ENCODE results near the gene PLXND1. TPM values are rescaled to one million over a fixed set of nuclear protein-coding genes. Genes with fewer than 3 reads are reported as not detected.
A peak's percentile ranks its signal among the peaks of the same experiment; 100 is the strongest.

Gene PLXND1
- total and polyA plus RNA-seq, 2 donors from 2014 or later = 67.0 to 152 TPM

DNA sequence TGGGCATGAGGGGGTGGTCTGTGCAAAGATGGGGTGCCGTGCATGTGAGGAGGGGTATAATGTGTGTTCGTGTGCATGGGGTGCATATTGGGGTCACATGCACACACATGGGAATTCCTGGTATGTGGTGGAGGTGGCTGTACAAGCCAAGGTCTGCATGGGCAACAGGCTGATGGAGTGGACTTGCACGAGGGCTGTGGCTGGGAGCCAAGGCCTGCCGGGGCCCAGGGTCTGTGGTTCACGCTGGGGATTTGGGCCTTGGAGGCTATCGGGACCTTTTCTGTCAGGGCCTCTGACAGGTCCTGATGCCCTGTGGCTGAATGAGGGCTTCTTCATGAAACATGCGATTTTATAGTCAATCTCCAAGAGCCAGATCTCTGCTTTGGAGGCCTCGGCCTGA lies 9.8 kb upstream of the PLXND1 start:
- intact Hi-C loops (cut with DNase I) = no loop called here
- Histone ChIP-seq H3K27ac (ENCODE audit: low read depth in 2 of 2, low read length in 2 of 2) (peak overlapping the region; percentile 71 to 83), H3K9ac (ENCODE audit: low read length in 3 of 3) (peak overlapping the region in 1 of 3 donors; percentile 26), H3K4me3 (ENCODE audit: low read length in 3 of 3) (no peak overlapping the region), H3K9me3 (ENCODE audit: control insufficient read depth in 2 of 3, insufficient read depth in 1 of 3, low read length in 3 of 3) (no peaks in the 10 kb centered on the region), H3K36me3 (ENCODE audit: control insufficient read depth in 2 of 3, insufficient read depth in 3 of 3, low read length in 3 of 3) (no peaks in the 10 kb centered on the region), H3K27me3 (ENCODE audit: control insufficient read depth, insufficient read depth, low read length) (no peaks in the 10 kb centered on the region), H3K4me1 (ENCODE audit: control insufficient read depth in 2 of 3, insufficient read depth in 2 of 3, low read depth in 1 of 3, low read length in 3 of 3) (peaks cover 0 to 40% (median 0%) of the 10 kb centered on the region in 3 donors)
- DNase-seq (peak in 1 of 5 donors; percentile 58), FAIRE-seq (no peak)
- TF ChIP-seq, protein P1, sequence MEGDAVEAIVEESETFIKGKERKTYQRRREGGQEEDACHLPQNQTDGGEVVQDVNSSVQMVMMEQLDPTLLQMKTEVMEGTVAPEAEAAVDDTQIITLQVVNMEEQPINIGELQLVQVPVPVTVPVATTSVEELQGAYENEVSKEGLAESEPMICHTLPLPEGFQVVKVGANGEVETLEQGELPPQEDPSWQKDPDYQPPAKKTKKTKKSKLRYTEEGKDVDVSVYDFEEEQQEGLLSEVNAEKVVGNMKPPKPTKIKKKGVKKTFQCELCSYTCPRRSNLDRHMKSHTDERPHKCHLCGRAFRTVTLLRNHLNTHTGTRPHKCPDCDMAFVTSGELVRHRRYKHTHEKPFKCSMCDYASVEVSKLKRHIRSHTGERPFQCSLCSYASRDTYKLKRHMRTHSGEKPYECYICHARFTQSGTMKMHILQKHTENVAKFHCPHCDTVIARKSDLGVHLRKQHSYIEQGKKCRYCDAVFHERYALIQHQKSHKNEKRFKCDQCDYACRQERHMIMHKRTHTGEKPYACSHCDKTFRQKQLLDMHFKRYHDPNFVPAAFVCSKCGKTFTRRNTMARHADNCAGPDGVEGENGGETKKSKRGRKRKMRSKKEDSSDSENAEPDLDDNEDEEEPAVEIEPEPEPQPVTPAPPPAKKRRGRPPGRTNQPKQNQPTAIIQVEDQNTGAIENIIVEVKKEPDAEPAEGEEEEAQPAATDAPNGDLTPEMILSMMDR (IDR thresholded peaks at IDR 0.05; ENCODE audit: borderline replicate concordance, extremely low read depth, insufficient read depth) = no peak

DNA sequence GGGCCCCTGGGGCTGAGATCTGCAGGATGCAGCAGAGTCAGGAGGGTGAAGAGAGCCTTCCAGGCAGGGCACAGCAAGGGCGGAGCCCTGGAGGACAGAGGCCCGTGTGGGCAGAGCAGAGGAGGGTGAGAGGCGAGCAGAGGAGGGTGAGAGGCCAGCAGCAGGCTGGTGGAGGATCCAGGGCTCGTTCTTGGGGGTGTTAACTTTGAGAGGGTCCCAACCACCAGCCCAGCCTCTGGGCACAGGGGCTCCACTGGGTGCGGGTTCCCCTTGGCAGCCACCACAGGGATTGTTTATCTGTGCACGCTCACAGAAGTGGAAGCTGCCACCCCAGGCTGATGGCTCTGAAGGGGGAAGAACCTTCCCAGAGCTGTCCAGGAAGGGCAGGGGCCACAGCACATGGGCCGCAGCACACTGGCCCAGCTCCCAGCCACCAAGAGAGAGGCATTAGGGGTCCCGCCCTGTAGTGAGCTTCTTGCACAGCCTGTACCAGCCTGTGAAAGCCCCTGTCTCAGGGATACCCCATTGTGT lies 9.3 kb upstream of the PLXND1 start:
- no peaks in the 10 kb centered on the region for H3K27me3 ChIP-seq (ENCODE audit: control insufficient read depth, insufficient read depth, low read length)
- intact Hi-C loops (cut with DNase I) = no loop called here
- peaks cover 0 to 39% (median 0%) of the 10 kb centered on the region in 3 donors for H3K4me1 ChIP-seq (ENCODE audit: control insufficient read depth in 2 of 3, insufficient read depth in 2 of 3, low read depth in 1 of 3, low read length in 3 of 3)
- no peaks in the 10 kb centered on the region for H3K9me3 ChIP-seq (ENCODE audit: control insufficient read depth in 2 of 3, insufficient read depth in 1 of 3, low read length in 3 of 3)
- TF ChIP-seq, protein P1 (IDR thresholded peaks at IDR 0.05; ENCODE audit: borderline replicate concordance, extremely low read depth, insufficient read depth) = no peak
- H3K9ac ChIP-seq (ENCODE audit: low read length in 3 of 3) = no peak overlapping the region
- no peak overlapping the region for H3K4me3 ChIP-seq (ENCODE audit: low read length in 3 of 3)
- H3K36me3 ChIP-seq (ENCODE audit: control insufficient read depth in 2 of 3, insufficient read depth in 3 of 3, low read length in 3 of 3) = no peaks in the 10 kb centered on the region
- peak in 2 of 5 donors; percentile 39 to 76 for DNase-seq
- no peak for FAIRE-seq
- peak overlapping the region; percentile 71 to 83 for H3K27ac ChIP-seq (ENCODE audit: low read depth in 2 of 2, low read length in 2 of 2)

DNA sequence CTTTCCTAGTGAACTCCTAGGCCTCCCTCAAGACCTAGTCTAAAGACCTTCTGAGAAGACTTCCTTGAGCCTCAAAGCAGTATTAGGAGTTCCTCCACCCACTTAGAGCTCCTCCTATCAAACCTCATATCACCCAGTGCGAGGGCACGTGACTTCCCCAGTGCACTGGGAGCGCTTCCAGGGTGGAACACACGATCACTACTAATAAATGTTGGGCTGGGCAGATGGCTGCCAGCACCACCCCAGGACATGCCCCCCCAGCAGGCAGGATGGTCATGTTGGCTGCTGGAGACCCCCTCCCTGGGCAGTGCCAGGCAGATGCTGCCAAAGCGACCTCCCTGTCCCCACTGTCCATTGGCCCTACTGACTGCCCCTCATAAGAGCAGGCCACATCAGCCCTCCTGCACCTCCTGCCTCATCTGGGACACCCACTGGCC lies 8.5 kb upstream of the PLXND1 start:
- intact Hi-C loops (cut with DNase I) = no loop called here
- DNase-seq (peak in 1 of 5 donors; percentile 88), FAIRE-seq (no peak)
- no peak overlapping the region for H3K9ac ChIP-seq (ENCODE audit: low read length in 3 of 3)
- TF ChIP-seq, protein P1 (IDR thresholded peaks at IDR 0.05; ENCODE audit: borderline replicate concordance, extremely low read depth, insufficient read depth) = no peak
- no peaks in the 10 kb centered on the region for H3K9me3 ChIP-seq (ENCODE audit: control insufficient read depth in 2 of 3, insufficient read depth in 1 of 3, low read length in 3 of 3)
- peaks cover 0 to 37% (median 0%) of the 10 kb centered on the region in 3 donors for H3K4me1 ChIP-seq (ENCODE audit: control insufficient read depth in 2 of 3, insufficient read depth in 2 of 3, low read depth in 1 of 3, low read length in 3 of 3)
- no peaks in the 10 kb centered on the region for H3K27me3 ChIP-seq (ENCODE audit: control insufficient read depth, insufficient read depth, low read length)
- peak overlapping the region; percentile 55 to 87 for H3K27ac ChIP-seq (ENCODE audit: low read depth in 2 of 2, low read length in 2 of 2)
- no peak overlapping the region for H3K4me3 ChIP-seq (ENCODE audit: low read length in 3 of 3)
- H3K36me3 ChIP-seq (ENCODE audit: control insufficient read depth in 2 of 3, insufficient read depth in 3 of 3, low read length in 3 of 3) = no peaks in the 10 kb centered on the region

Data from kidney (tissue), 14 donors.